GM13977 (cell line): ENCODE measurements around the gene PRKD1.
"Not testable (repeated sequence)": the region's sequence is repeated elsewhere in the genome, so short reads cannot be mapped to it uniquely, and the experiment has no call there.

ENCODE experiments used
- DNase-seq: peaks from one replicate; pipeline ENCODE4 v3.0.0; 2012; ENCODE audit warnings: low spot score
- CTCF ChIP-seq: IDR thresholded peaks from 2 replicates; pipeline ENCODE4 v1.5.1; 2012; ENCODE audit warnings: mild to moderate bottlenecking, control low read depth; ENCODE audit not compliant: insufficient read depth; ENCODE audit errors: extremely low read depth, missing control alignments
- in situ Hi-C: fragments of 300-500 bp; cut with MboI; formaldehyde crosslinking; loops from one replicate; pipeline ENCODE4 v1.12.0; 2022; ENCODE audit warnings: low sequenced_read_pairs, low pct_unique_long_range_greater_than_20kb, mixed read lengths, inconsistent platforms; ENCODE audit not compliant: unreplicated experiment

PRKD1 gene

GRCh38 chr14:29783556-29783955 is 144.1 kb downstream of the PRKD1 start:
- TF ChIP-seq CTCF = no peak
- no peak for DNase-seq
- in situ Hi-C loops = no loop called here

- in situ Hi-C loops = no loop called here
- no peak for TF ChIP-seq CTCF
- DNase-seq = no peak
Measured at GRCh38 chr14:29782041-29782440, 145.6 kb downstream of the PRKD1 start.

- DNase-seq, in situ Hi-C loops: not testable (repeated sequence)
Measured at GRCh38 chr14:29777142-29777541, 150.5 kb downstream of the PRKD1 start.

GRCh38 chr14:29773990-29774389 is 153.7 kb downstream of the PRKD1 start:
- TF ChIP-seq CTCF = no peak
- DNase-seq = no peak
- in situ Hi-C loops = no loop called here

DNA sequence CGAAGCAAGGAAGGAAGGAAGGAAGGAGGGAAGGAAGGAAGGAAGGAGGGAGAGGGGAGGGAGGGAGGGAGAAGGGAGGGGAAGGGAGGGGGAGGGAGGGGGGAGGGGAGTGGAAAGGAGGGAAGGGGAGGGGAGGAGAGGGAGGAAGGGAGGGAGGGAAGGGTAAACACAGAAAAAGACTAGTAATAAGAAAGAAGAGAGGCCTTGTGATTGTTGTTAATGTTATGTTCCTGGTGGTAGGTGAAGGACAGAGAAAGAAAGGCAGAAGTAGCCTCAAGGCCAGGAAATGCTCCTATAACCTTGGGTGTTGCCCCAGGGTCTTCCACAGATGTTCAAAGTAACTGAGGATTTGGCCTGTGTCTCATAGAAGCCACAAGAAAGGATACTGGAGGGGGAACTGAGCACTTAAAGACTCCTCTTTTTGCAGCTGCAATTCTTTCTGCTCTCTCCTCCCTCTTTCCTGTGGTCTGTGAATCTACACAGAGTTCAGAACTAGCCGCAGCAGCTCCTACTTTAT is 164.2 kb downstream of the PRKD1 start:
- TF ChIP-seq CTCF = no peak
- no peak for DNase-seq
- in situ Hi-C loops = no loop called here

- in situ Hi-C loops = no loop called here
- no peak for DNase-seq
- TF ChIP-seq CTCF = no peak
Measured at GRCh38 chr14:29759521-29760340, 167.9 kb downstream of the PRKD1 start.

GRCh38 chr14:29757711-29758233 is 169.9 kb downstream of the PRKD1 start:
- DNase-seq = no peak
- TF ChIP-seq CTCF = no peak
- in situ Hi-C loops = no loop called here
